Upper lobe of left lung (tissue), 4 donors: Measurements from ENCODE around the gene PAPSS2.

Source experiments
- CTCF ChIP-seq, 6 experiments: fragments of 450-650 bp in 4 of 6; fragments of 200-600 bp in 2 of 6; sonication (generic) in 2 of 6; IDR thresholded peaks; one replicate each; pipeline ENCODE4 v1.5.1; 2016 to 2019; ENCODE audit warnings: antibody characterized with exemption in 6 of 6
- POLR2AphosphoS5 ChIP-seq, 2 donors: sonication (generic); formaldehyde crosslinking; IDR thresholded peaks; one replicate each; pipeline ENCODE4 v1.5.1; 2017; ENCODE audit warnings: antibody characterized with exemption in 2 of 2

DNA sequence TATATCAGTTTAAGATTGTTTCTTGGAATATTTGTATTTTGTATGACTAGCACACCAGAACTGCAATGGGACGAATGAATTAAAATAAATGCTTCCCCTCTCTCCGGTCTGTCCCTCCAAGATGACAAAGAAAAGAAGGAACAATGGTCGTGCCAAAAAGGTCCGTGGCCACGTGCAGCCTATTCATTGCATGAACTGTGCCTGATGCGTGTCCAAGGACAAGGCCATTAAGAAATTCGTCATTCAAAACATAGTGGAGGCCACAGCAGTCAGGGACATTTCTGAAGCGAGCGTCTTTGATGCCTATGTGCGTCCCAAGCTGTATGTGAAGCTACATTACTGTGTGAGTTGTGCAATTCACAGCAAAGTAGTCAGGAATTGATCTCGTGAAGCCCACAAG lies 17.2 kb upstream of the PAPSS2 start:
- no peak for TF ChIP-seq CTCF (IDR thresholded peaks at IDR 0.05)
- TF ChIP-seq POLR2AphosphoS5 (IDR thresholded peaks at IDR 0.05), result no peak
